ENCODE data around the gene SYT12. TPM values are rescaled to one million over a fixed set of nuclear protein-coding genes. Genes with fewer than 3 reads are reported as not detected.

SYT12 gene
- total and polyA plus RNA-seq, 4 donors: 0.12 to 0.25 (median 0.17) TPM; not detected in 1

GRCh38 chr11:66981976-66982578, 40.9 kb upstream of the SYT12 start:
- Histone ChIP-seq H3K4me1 (ENCODE audit: control insufficient read depth in 5 of 5, insufficient read depth in 5 of 5, low read length in 5 of 5) (peaks cover 0 to 3% (median 0%) of the 10 kb centered on the region in 5 donors), H3K4me3 (no peak overlapping the region), H3K27me3 (ENCODE audit: control insufficient read depth in 3 of 3, insufficient read depth in 3 of 3, low read length in 2 of 3) (no peaks in the 10 kb centered on the region), H3K9ac (ENCODE audit: insufficient read depth in 1 of 2, low read length in 2 of 2) (no peak overlapping the region), H3K9me3 (ENCODE audit: control insufficient read depth in 4 of 4, insufficient read depth in 3 of 4, low read length in 3 of 4) (peaks cover 0 to 8% (median 1%) of the 10 kb centered on the region in 4 donors), H3K36me3 (ENCODE audit: control insufficient read depth in 4 of 4, insufficient read depth in 4 of 4, low read length in 4 of 4) (no peaks in the 10 kb centered on the region), H3K27ac (ENCODE audit: low read depth in 1 of 2, low read length in 1 of 2) (no peak overlapping the region)
- DNase-seq (peak; percentile 74 to 85 (median 79)), ATAC-seq (ENCODE audit: insufficient read depth, low FRiP score) (no peak)
- no peak for TF ChIP-seq CTCF (IDR thresholded peaks at IDR 0.05; ENCODE audit: control extremely low read depth, extremely low read depth)
- WGBS, 2 donors: 10% methylated on average over 9 of the region's 9 CpGs

- H3K36me3 ChIP-seq (ENCODE audit: control insufficient read depth in 4 of 4, insufficient read depth in 4 of 4, low read length in 4 of 4): no peaks in the 10 kb centered on the region
- H3K27ac ChIP-seq (ENCODE audit: low read depth in 1 of 2, low read length in 1 of 2): no peak overlapping the region
- ATAC-seq (ENCODE audit: insufficient read depth, low FRiP score): no peak
- no peak for TF ChIP-seq CTCF (IDR thresholded peaks at IDR 0.05; ENCODE audit: control extremely low read depth, extremely low read depth)
- peaks cover 0 to 4% (median 3%) of the 10 kb centered on the region in 5 donors for H3K4me1 ChIP-seq (ENCODE audit: control insufficient read depth in 5 of 5, insufficient read depth in 5 of 5, low read length in 5 of 5)
- no peaks in the 10 kb centered on the region for H3K27me3 ChIP-seq (ENCODE audit: control insufficient read depth in 3 of 3, insufficient read depth in 3 of 3, low read length in 2 of 3)
- no peak for DNase-seq
- WGBS, 2 donors: 91 to 94% methylated on average over 5 of the region's 5 CpGs
- H3K9me3 ChIP-seq (ENCODE audit: control insufficient read depth in 4 of 4, insufficient read depth in 3 of 4, low read length in 3 of 4): peaks cover 0 to 4% (median 1%) of the 10 kb centered on the region in 4 donors
- H3K4me3 ChIP-seq: no peak overlapping the region
- no peak overlapping the region for H3K9ac ChIP-seq (ENCODE audit: insufficient read depth in 1 of 2, low read length in 2 of 2)
Measured at GRCh38 chr11:66983275-66983924, 39.5 kb upstream of the SYT12 start.

- Histone ChIP-seq H3K9ac (ENCODE audit: insufficient read depth in 1 of 2, low read length in 2 of 2) (no peak overlapping the region), H3K4me3 (no peak overlapping the region), H3K36me3 (ENCODE audit: control insufficient read depth in 4 of 4, insufficient read depth in 4 of 4, low read length in 4 of 4) (no peaks in the 10 kb centered on the region), H3K9me3 (ENCODE audit: control insufficient read depth in 4 of 4, insufficient read depth in 3 of 4, low read length in 3 of 4) (no peaks in the 10 kb centered on the region), H3K27me3 (ENCODE audit: control insufficient read depth in 3 of 3, insufficient read depth in 3 of 3, low read length in 2 of 3) (no peaks in the 10 kb centered on the region), H3K4me1 (ENCODE audit: control insufficient read depth in 5 of 5, insufficient read depth in 5 of 5, low read length in 5 of 5) (peaks cover 0 to 4% (median 3%) of the 10 kb centered on the region in 5 donors), H3K27ac (ENCODE audit: low read depth in 1 of 2, low read length in 1 of 2) (no peak overlapping the region)
- TF ChIP-seq CTCF (IDR thresholded peaks at IDR 0.05; ENCODE audit: control extremely low read depth, extremely low read depth): no peak
- WGBS, 2 donors: 77 to 89% methylated on average over 8 of the region's 8 CpGs
- ATAC-seq (ENCODE audit: insufficient read depth, low FRiP score): no peak
- DNase-seq: no peak
Measured at GRCh38 chr11:66985508-66986177, 37.3 kb upstream of the SYT12 start.

All from lung (tissue), 12 donors.